Activated CD8-positive, alpha-beta T cell treated with anti-CD3 and anti-CD28 coated beads for 36 hours (primary cell): ENCODE measurements around the gene ETS1. TPM values are rescaled to one million over a fixed set of nuclear protein-coding genes. Genes with fewer than 3 reads are reported as not detected.

Experiments used
- ATAC-seq: fragments of 200-7000 bp; cut with Tn5 transposase; one replicate; pipeline ENCODE4 v1.10.0; 2021; ENCODE audit warnings: mild to moderate bottlenecking, moderate library complexity
- CTCF ChIA-PET: fragments of 350-600 bp; sonication (Branson Sonifier 250); formaldehyde crosslinking; loops from one replicate; lab custom pipeline; 2021; ENCODE audit warnings: antibody characterized with exemption; lab: Charles Lee
- POLR2A ChIA-PET: fragments of 350-600 bp; sonication (Branson Sonifier 250); formaldehyde crosslinking; loops from one replicate; lab custom pipeline; 2021; ENCODE audit warnings: antibody characterized with exemption; lab: Charles Lee
- DNase-seq: peaks from one replicate; pipeline ENCODE4 v3.0.0-alpha.2; 2020
- H3K27ac Mint-ChIP-seq: one replicate; pipeline ENCODE4 v1.8.0; 2021; ENCODE audit warnings: mild to moderate bottlenecking, mixed read lengths
- H3K27me3 Mint-ChIP-seq: one replicate; pipeline ENCODE4 v1.8.0; 2021; ENCODE audit warnings: mixed read lengths
- H3K36me3 Mint-ChIP-seq: one replicate; pipeline ENCODE4 v1.8.0; 2021; ENCODE audit warnings: low read depth, mixed read lengths
- H3K4me1 Mint-ChIP-seq: one replicate; pipeline ENCODE4 v1.8.0; 2021; ENCODE audit warnings: low read depth, mixed read lengths
- H3K4me3 Mint-ChIP-seq: one replicate; pipeline ENCODE4 v1.8.0; 2021; ENCODE audit warnings: mild to moderate bottlenecking, moderate library complexity, mixed read lengths
- H3K9me3 Mint-ChIP-seq: one replicate; pipeline ENCODE4 v1.8.0; 2021; ENCODE audit warnings: mixed read lengths
- intact Hi-C: fragments of 100-400 bp; cut with micrococcal nuclease; formaldehyde crosslinking; loops from one replicate; pipeline ENCODE4 v1.10.0; 2022
- microRNA-seq: library from miRNA; unstranded; fragments of <30 nt; microRNA quantifications from one replicate; pipeline ENCODE4 v1.2.0, GENCODE V29; 2022; ENCODE audit warnings: borderline microRNAs expressed, borderline replicate concordance
- total RNA-seq, 2 experiments: library from RNA; stranded (reverse); gene quantifications; one replicate each; pipeline ENCODE4 v1.2.3, GENCODE V29; 2021
- TF ChIP-seq, protein P1 (sequence below): fragments of 200-600 bp; IDR thresholded peaks from one replicate; pipeline ENCODE4 v1.8.0; 2022; ENCODE audit warnings: antibody characterized with exemption, mild to moderate bottlenecking

The ETS1 gene
- total RNA-seq, 2 experiments from 2014 or later = 527 to 532 TPM

- ATAC-seq = no peak
- H3K27ac Mint-ChIP-seq = no peak overlapping the region
Observed at GRCh38 chr11:128409476-128409875, 177.9 kb downstream of the ETS1 start.

More at GRCh38 chr11:128409476-128409875, 177.9 kb downstream of the ETS1 start:
- peaks cover 30% of the 10 kb centered on the region for H3K4me1 Mint-ChIP-seq
- DNase-seq = no peak
- intact Hi-C loops = no loop called here
- CTCF ChIA-PET = interaction anchor here (0.9 to 2.2 kb wide), 8 partner anchors 9 to 252 kb away, joined by 3 to 9 read pairs (median 4); no protein-coding TSS in a partner anchor
- no peak overlapping the region for H3K4me3 Mint-ChIP-seq
- TF ChIP-seq, protein P1, sequence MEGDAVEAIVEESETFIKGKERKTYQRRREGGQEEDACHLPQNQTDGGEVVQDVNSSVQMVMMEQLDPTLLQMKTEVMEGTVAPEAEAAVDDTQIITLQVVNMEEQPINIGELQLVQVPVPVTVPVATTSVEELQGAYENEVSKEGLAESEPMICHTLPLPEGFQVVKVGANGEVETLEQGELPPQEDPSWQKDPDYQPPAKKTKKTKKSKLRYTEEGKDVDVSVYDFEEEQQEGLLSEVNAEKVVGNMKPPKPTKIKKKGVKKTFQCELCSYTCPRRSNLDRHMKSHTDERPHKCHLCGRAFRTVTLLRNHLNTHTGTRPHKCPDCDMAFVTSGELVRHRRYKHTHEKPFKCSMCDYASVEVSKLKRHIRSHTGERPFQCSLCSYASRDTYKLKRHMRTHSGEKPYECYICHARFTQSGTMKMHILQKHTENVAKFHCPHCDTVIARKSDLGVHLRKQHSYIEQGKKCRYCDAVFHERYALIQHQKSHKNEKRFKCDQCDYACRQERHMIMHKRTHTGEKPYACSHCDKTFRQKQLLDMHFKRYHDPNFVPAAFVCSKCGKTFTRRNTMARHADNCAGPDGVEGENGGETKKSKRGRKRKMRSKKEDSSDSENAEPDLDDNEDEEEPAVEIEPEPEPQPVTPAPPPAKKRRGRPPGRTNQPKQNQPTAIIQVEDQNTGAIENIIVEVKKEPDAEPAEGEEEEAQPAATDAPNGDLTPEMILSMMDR = no peak
- no peaks in the 10 kb centered on the region for H3K9me3 Mint-ChIP-seq
- POLR2A ChIA-PET = interaction anchor here (0.6 to 2.8 kb wide), 4 partner anchors 10 to 62 kb away, joined by 3 to 6 read pairs (median 4); no protein-coding TSS in a partner anchor
- H3K27me3 Mint-ChIP-seq = no peaks in the 10 kb centered on the region
- H3K36me3 Mint-ChIP-seq = peaks cover 5% of the 10 kb centered on the region

Small RNAs within 50 kb of the gene (microRNA-seq; reads per million reads assigned to microRNA genes)
- not detected for gene MIR6090

Other genes with a start within 250 kb of the ETS1 start
- gene FLI1, start 106.5 kb upstream of the ETS1 start, total RNA-seq = 10 to 100 TPM; 43.8 to 47.8 TPM